Cardiac muscle cell (in vitro differentiated cells and primary cell): ENCODE measurements around the gene BMI1. TPM values are rescaled to one million over a fixed set of nuclear protein-coding genes. Genes with fewer than 3 reads are reported as not detected.

ENCODE experiments used
- DNase-seq, 2 donors: peaks; one replicate each; pipeline versions ENCODE4 v3.0.0 to v3.0.0-alpha.2; 2010 to 2017; ENCODE audit warnings: low read depth in 1 of 2, low spot score in 1 of 2
- H3K27ac ChIP-seq: fragments of 200-600 bp; sonication (generic); 2 replicates; pipeline ENCODE4 v1.5.1; 2016
- H3K27me3 ChIP-seq: fragments of 200-600 bp; sonication (generic); 2 replicates; pipeline ENCODE4 v1.6.0; 2016; ENCODE audit warnings: control low read depth
- H3K36me3 ChIP-seq: fragments of 200-600 bp; sonication (generic); 2 replicates; pipeline ENCODE4 v1.5.1; 2016; ENCODE audit warnings: control low read depth
- H3K4me1 ChIP-seq: fragments of 200-600 bp; sonication (generic); 2 replicates; pipeline ENCODE4 v1.8.1; 2017; ENCODE audit warnings: low read depth, mild to moderate bottlenecking, mixed run types
- H3K4me3 ChIP-seq: fragments of 200-600 bp; sonication (generic); 2 replicates; pipeline ENCODE4 v1.5.1; 2016; ENCODE audit warnings: mild to moderate bottlenecking
- H3K9me3 ChIP-seq: fragments of 200-600 bp; sonication (generic); 2 replicates; pipeline ENCODE4 v1.5.1; 2017; ENCODE audit warnings: low read depth, mild to moderate bottlenecking, control low read depth
- CTCF ChIP-seq: IDR thresholded peaks from 2 replicates; pipeline ENCODE4 v1.5.1; 2012; ENCODE audit warnings: low read depth, mild to moderate bottlenecking, low read length
- polyA plus RNA-seq: library from polyadenylated mRNA; unstranded; fragments of >200 nt; fragmentation: Nextera tagmentation; extraction: Ambion mirVana; gene quantifications from 2 replicates; pipeline ENCODE4 v1.2.1, GENCODE V29; 2016
- total RNA-seq: library from RNA; depleted of rRNA; stranded (reverse); fragments of >200 nt; gene quantifications from 2 replicates; pipeline ENCODE4 v1.2.3, GENCODE V29; 2016

The BMI1 gene
- total and polyA plus RNA-seq, 2 experiments from 2014 or later, result 10.4 to 16.7 TPM

- H3K36me3 ChIP-seq, result peaks cover 23% of the 10 kb centered on the region
- DNase-seq, result no peak
- no peak overlapping the region for H3K27ac ChIP-seq
- H3K4me3 ChIP-seq, result no peak overlapping the region
- peaks cover 7% of the 10 kb centered on the region for H3K4me1 ChIP-seq
- H3K27me3 ChIP-seq, result peaks cover 79% of the 10 kb centered on the region
- H3K9me3 ChIP-seq, result no peaks in the 10 kb centered on the region
- TF ChIP-seq CTCF, result no peak
Observed at GRCh38 chr10:22332116-22332692, 11.3 kb downstream of the BMI1 start.

- H3K27me3 ChIP-seq, result peaks cover 91% of the 10 kb centered on the region
- no peak for DNase-seq
- peaks cover 7% of the 10 kb centered on the region for H3K4me1 ChIP-seq
- no peak for TF ChIP-seq CTCF
- H3K9me3 ChIP-seq, result no peaks in the 10 kb centered on the region
- H3K36me3 ChIP-seq, result peaks cover 14% of the 10 kb centered on the region
- no peak overlapping the region for H3K4me3 ChIP-seq
- H3K27ac ChIP-seq, result no peak overlapping the region
Observed at GRCh38 chr10:22333167-22333974, 12.5 kb downstream of the BMI1 start.

- TF ChIP-seq CTCF, result no peak
- Histone ChIP-seq H3K4me3 (peak overlapping the region; percentile 20), H3K9me3 (no peaks in the 10 kb centered on the region), H3K36me3 (peaks cover 10% of the 10 kb centered on the region), H3K4me1 (peaks cover 7% of the 10 kb centered on the region), H3K27ac (no peak overlapping the region), H3K27me3 (peaks cover 97% of the 10 kb centered on the region)
- DNase-seq, result no peak
Observed at GRCh38 chr10:22333975-22334282, 13.0 kb downstream of the BMI1 start.

- peak overlapping the region; percentile 20 for H3K4me3 ChIP-seq
- H3K36me3 ChIP-seq, result peaks cover 5% of the 10 kb centered on the region
- H3K27me3 ChIP-seq, result peaks cover 99% of the 10 kb centered on the region
- peak; percentile 43 to 51 for DNase-seq
- no peaks in the 10 kb centered on the region for H3K9me3 ChIP-seq
- H3K27ac ChIP-seq, result no peak overlapping the region
- TF ChIP-seq CTCF, result no peak
- peaks cover 7% of the 10 kb centered on the region for H3K4me1 ChIP-seq
Observed at GRCh38 chr10:22334414-22335172, 13.7 kb downstream of the BMI1 start.

GRCh38 chr10:22335173-22335933 lies 14.5 kb downstream of the BMI1 start:
- Histone ChIP-seq H3K27ac (no peak overlapping the region), H3K9me3 (no peaks in the 10 kb centered on the region), H3K27me3 (peaks cover 97% of the 10 kb centered on the region), H3K4me1 (peaks cover 10% of the 10 kb centered on the region), H3K4me3 (peak overlapping the region; percentile 20), H3K36me3 (no peaks in the 10 kb centered on the region)
- TF ChIP-seq CTCF, result no peak
- peak; percentile 37 to 70 for DNase-seq
